CD4-positive, alpha-beta memory T cell (primary cell): ENCODE data around the gene XKR7. TPM values are rescaled to one million over a fixed set of nuclear protein-coding genes. Genes with fewer than 3 reads are reported as not detected.

ENCODE experiments used
- CTCF ChIA-PET: fragments of 350-600 bp; sonication (Branson Sonifier 250); formaldehyde crosslinking; loops from one replicate; lab custom pipeline; 2021; ENCODE audit warnings: inconsistent platforms; ENCODE audit not compliant: partially characterized antibody; lab: Charles Lee
- POLR2A ChIA-PET: fragments of 350-600 bp; sonication (Branson Sonifier 250); formaldehyde crosslinking; loops from one replicate; lab custom pipeline; 2021; ENCODE audit not compliant: partially characterized antibody; lab: Charles Lee
- DNase-seq, 5 donors: peaks; one replicate each; pipeline versions ENCODE4 v3.0.0 to v3.0.0-alpha.2; 2020 to 2022; ENCODE audit warnings: mixed read lengths in 1 of 5
- H3K27ac ChIP-seq: one replicate; pipeline ENCODE4 v1.7.0; 2013; ENCODE audit warnings: low read depth, low read length
- H3K27me3 ChIP-seq: 2 replicates; pipeline ENCODE4 v1.7.0; 2013; ENCODE audit warnings: mild to moderate bottlenecking, low read length, moderate library complexity; ENCODE audit not compliant: insufficient read depth
- H3K36me3 ChIP-seq: 2 replicates; pipeline ENCODE4 v1.7.0; 2013; ENCODE audit warnings: mild to moderate bottlenecking, low read length, moderate library complexity; ENCODE audit not compliant: insufficient read depth
- H3K4me1 ChIP-seq: 2 replicates; pipeline ENCODE4 v1.7.0; 2013; ENCODE audit warnings: mild to moderate bottlenecking, low read length, moderate library complexity; ENCODE audit not compliant: insufficient read depth
- H3K4me3 ChIP-seq, 2 donors: one replicate each; pipeline ENCODE4 v1.7.0; 2013; ENCODE audit warnings: low read length in 2 of 2, mild to moderate bottlenecking in 1 of 2
- H3K9me3 ChIP-seq, 2 donors: one replicate each; pipeline ENCODE4 v1.7.0; 2013; ENCODE audit warnings: low read length in 2 of 2, control low read depth in 1 of 2; ENCODE audit not compliant: control insufficient read depth in 1 of 2
- H3K27ac Mint-ChIP-seq, 7 donors: one replicate each; pipeline ENCODE4 v1.8.0; 2020 to 2021; ENCODE audit warnings: mixed read lengths in 7 of 7, mild to moderate bottlenecking in 6 of 7, inconsistent platforms in 3 of 7, moderate library complexity in 3 of 7
- H3K27me3 Mint-ChIP-seq, 2 donors: one replicate each; pipeline ENCODE4 v1.8.0; 2020 to 2021; ENCODE audit warnings: mixed read lengths in 2 of 2
- H3K36me3 Mint-ChIP-seq, 2 donors: one replicate each; pipeline ENCODE4 v1.8.0; 2020 to 2021; ENCODE audit warnings: mixed read lengths in 2 of 2, inconsistent platforms in 1 of 2, mild to moderate bottlenecking in 1 of 2
- H3K4me1 Mint-ChIP-seq, 4 donors: one replicate each; pipeline ENCODE4 v1.8.0; 2020 to 2021; ENCODE audit warnings: mixed read lengths in 4 of 4, mild to moderate bottlenecking in 1 of 4
- H3K4me3 Mint-ChIP-seq, 8 donors: one replicate each; pipeline ENCODE4 v1.8.0; 2020 to 2021; ENCODE audit warnings: mixed read lengths in 8 of 8, mild to moderate bottlenecking in 7 of 8, moderate library complexity in 6 of 8, inconsistent platforms in 3 of 8
- H3K9me3 Mint-ChIP-seq, 8 donors: one replicate each; pipeline ENCODE4 v1.8.0; 2020 to 2021; ENCODE audit warnings: mixed read lengths in 8 of 8, mild to moderate bottlenecking in 5 of 8, inconsistent platforms in 3 of 8, moderate library complexity in 1 of 8
- intact Hi-C: fragments of 100-400 bp; cut with micrococcal nuclease; formaldehyde crosslinking; loops from one replicate; pipeline ENCODE4 v1.15.1; 2023
- polyA plus RNA-seq, 2 donors: library from polyadenylated mRNA; unstranded; fragments of 300-500 nt; fragmentation: Illumina TruSeq; gene quantifications; one replicate each; pipeline ENCODE4 v1.2.3, GENCODE V29; 2021
- total RNA-seq, 2 experiments: library from RNA; stranded (reverse); gene quantifications; one replicate each; pipeline ENCODE4 v1.2.3, GENCODE V29; 2021

XKR7 gene
- total and polyA plus RNA-seq, 4 experiments from 2014 or later, result not detected

DNA sequence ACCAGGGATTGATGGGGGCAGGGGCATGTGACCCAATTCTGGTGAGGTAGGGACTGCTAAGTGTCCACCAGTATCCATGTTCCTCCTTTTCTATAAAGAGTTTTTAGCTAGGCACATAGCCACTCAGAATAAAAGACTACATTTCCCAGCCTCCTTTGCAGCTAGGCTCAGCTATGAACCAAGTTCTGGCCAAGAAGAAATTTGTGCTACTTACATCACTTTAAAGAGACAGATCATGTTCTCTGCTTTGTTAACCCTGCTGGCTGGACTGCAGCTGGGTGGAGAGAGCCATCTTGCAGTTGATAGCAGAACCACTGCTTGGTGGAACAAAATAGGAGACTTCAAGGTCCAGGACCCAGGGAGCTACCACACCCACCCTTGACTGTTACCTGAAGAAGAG, 37.0 kb downstream of the XKR7 start:
- H3K4me1 ChIP-seq, result no peaks in the 10 kb centered on the region
- no peak overlapping the region for H3K4me3 Mint-ChIP-seq
- POLR2A ChIA-PET, result no interaction called here
- H3K4me3 ChIP-seq, result no peak overlapping the region
- no peaks in the 10 kb centered on the region for H3K27me3 ChIP-seq
- no peaks in the 10 kb centered on the region for H3K36me3 ChIP-seq
- intact Hi-C loops, result no loop called here
- DNase-seq, result no peak
- H3K27ac ChIP-seq, result no peak overlapping the region
- H3K27ac Mint-ChIP-seq, result no peak overlapping the region
- H3K9me3 Mint-ChIP-seq, result no peaks in the 10 kb centered on the region
- no peaks in the 10 kb centered on the region for H3K9me3 ChIP-seq
- no peaks in the 10 kb centered on the region for H3K4me1 Mint-ChIP-seq
- CTCF ChIA-PET, result no interaction called here
- no peaks in the 10 kb centered on the region for H3K36me3 Mint-ChIP-seq
- peaks cover 0 to 2% of the 10 kb centered on the region in 2 donors for H3K27me3 Mint-ChIP-seq

DNA sequence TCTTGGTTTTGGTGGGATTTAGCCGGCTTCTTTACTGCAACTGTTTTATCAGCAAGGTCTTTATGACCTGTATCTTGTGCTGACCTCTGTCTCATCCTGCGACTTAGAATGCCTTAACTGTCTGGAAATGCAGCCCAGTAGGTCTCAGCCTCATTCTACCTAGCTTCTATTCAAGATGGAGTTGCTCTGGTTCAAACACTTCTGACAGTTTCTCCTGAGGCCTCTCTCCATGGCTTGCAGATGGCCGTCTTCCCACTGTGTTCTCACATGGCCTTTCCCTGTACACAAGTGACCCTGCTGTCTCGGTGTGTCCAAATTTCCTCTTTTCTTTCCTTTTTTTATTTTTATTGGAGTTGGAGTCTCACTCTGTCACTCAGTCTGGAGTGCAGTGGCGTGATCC, 38.1 kb downstream of the XKR7 start:
- no peaks in the 10 kb centered on the region for H3K36me3 Mint-ChIP-seq
- ChIA-PET POLR2A (no interaction called here), CTCF (no interaction called here)
- H3K9me3 ChIP-seq, result no peaks in the 10 kb centered on the region
- H3K4me3 Mint-ChIP-seq, result no peak overlapping the region
- H3K27me3 ChIP-seq, result no peaks in the 10 kb centered on the region
- peaks cover 2 to 7% of the 10 kb centered on the region in 2 donors for H3K27me3 Mint-ChIP-seq
- no peaks in the 10 kb centered on the region for H3K4me1 Mint-ChIP-seq
- no peak overlapping the region for H3K4me3 ChIP-seq
- no peak for DNase-seq
- no peak overlapping the region for H3K27ac Mint-ChIP-seq
- intact Hi-C loops, result no loop called here
- H3K36me3 ChIP-seq, result no peaks in the 10 kb centered on the region
- H3K9me3 Mint-ChIP-seq, result no peaks in the 10 kb centered on the region
- H3K27ac ChIP-seq, result no peak overlapping the region
- no peaks in the 10 kb centered on the region for H3K4me1 ChIP-seq

DNA sequence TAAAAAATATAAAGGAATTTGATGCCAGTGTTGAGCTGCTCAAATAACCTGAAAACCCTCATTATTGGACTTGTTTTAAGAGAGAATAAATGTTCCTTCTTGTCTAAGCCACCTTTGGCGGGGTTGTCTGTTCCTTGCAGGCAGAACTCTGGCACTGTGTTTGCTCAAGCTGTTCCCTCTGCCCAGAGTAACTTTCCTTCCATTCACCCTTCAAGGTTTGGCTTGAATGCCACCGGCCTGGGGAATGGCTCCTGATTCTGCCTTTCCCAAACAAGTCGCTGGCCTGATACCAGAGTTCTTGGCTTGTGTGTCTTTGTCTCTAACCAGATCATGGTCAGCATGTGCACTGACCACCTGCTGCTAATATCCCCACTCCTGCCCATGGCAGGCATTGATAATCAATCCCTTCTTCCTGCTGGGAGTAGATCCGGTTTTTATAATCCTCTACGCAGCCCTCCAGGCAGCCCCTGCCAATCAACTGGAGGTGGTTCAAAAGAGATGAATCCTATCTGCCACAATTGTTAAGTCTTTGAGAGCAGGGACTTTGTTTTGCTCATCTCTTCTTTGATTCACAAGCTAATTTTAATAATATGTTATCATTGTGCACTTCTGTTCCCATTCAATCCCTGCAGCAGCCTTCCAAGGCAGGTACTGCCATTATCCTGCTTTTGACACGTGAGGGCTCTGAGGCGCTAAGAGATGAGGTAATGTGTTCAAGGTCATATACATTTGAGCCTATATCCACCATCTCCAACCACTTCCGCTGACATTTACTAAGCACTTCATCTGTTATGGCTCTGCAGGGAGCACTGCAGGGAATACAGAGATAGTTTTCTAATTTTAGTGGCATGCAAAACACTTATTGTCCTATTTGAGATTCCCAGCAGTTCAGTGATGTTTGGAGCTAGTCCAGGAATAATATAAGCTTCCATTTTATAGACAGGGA, 39.2 kb downstream of the XKR7 start:
- H3K36me3 Mint-ChIP-seq, result no peaks in the 10 kb centered on the region
- H3K4me3 ChIP-seq, result no peak overlapping the region
- CTCF ChIA-PET, result interaction anchor here (1.0 to 1.8 kb wide), 2 partner anchors 10 to 23 kb away, joined by 4 to 10 read pairs; no protein-coding TSS in a partner anchor
- H3K27ac Mint-ChIP-seq, result no peak overlapping the region
- intact Hi-C loops, result no loop called here
- H3K9me3 Mint-ChIP-seq, result no peaks in the 10 kb centered on the region
- no peaks in the 10 kb centered on the region for H3K4me1 ChIP-seq
- POLR2A ChIA-PET, result no interaction called here
- H3K36me3 ChIP-seq, result no peaks in the 10 kb centered on the region
- H3K27ac ChIP-seq, result no peak overlapping the region
- H3K9me3 ChIP-seq, result no peaks in the 10 kb centered on the region
- no peaks in the 10 kb centered on the region for H3K4me1 Mint-ChIP-seq
- H3K27me3 Mint-ChIP-seq, result peaks cover 4 to 11% of the 10 kb centered on the region in 2 donors
- H3K4me3 Mint-ChIP-seq, result no peak overlapping the region
- no peaks in the 10 kb centered on the region for H3K27me3 ChIP-seq
- DNase-seq, result no peak

DNA sequence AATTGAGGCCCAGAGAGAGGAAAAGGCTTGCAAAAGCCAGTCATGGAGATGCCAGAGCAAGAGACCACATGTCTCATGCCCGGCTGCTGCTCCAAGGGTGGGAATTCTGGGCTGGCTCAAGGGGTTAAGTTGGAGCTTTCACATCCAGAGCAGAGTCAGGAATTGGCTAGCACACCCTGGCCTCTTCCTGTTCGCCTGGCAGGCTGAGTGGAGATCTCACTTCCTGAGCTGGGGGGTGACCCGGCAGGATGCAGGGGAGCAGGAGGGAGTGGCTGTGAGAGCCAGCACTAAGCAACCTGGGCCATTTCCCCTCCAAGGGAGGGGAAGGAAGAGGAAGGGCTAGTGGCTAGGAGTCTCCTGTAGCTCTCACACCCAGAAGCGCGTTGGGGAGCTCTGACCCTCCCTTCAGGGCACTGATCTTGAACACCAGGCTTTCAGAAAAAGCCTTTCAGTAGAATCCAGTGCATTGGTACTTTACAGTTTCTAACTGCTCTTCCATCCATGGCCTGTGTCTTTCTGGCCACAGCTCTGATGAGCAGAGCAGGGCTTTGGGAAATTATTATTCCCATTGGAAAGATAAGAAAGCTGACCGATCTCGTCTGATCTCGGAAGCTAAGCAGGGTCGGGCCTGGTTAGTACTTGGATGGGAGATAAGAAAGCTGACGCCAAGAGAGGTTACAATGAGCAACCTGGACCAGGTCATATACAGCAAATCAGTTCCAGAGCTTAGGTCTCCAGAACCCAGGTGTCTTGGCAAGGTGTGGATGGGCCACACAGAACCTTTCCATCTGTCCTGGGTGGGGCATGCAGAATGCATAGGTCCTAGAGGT, 40.1 kb downstream of the XKR7 start:
- H3K4me3 Mint-ChIP-seq, result no peak overlapping the region
- CTCF ChIA-PET, result interaction anchor here (0.6 to 1.8 kb wide), 3 partner anchors 10 to 812 kb away, joined by 3 to 10 read pairs (median 4); partner anchors contain the start of gene MAPRE1
- Histone ChIP-seq H3K4me1 (no peaks in the 10 kb centered on the region), H3K9me3 (no peaks in the 10 kb centered on the region), H3K36me3 (no peaks in the 10 kb centered on the region), H3K27me3 (no peaks in the 10 kb centered on the region), H3K27ac (no peak overlapping the region), H3K4me3 (no peak overlapping the region)
- intact Hi-C loops, result no loop called here
- no peaks in the 10 kb centered on the region for H3K9me3 Mint-ChIP-seq
- POLR2A ChIA-PET, result no interaction called here
- peaks cover 4 to 11% of the 10 kb centered on the region in 2 donors for H3K27me3 Mint-ChIP-seq
- H3K4me1 Mint-ChIP-seq, result no peaks in the 10 kb centered on the region
- no peak overlapping the region for H3K27ac Mint-ChIP-seq
- no peak for DNase-seq
- no peaks in the 10 kb centered on the region for H3K36me3 Mint-ChIP-seq

GRCh38 chr20:32009564-32009963, 41.6 kb downstream of the XKR7 start:
- Histone ChIP-seq H3K4me3 (no peak overlapping the region), H3K27me3 (no peaks in the 10 kb centered on the region), H3K36me3 (no peaks in the 10 kb centered on the region), H3K4me1 (no peaks in the 10 kb centered on the region), H3K27ac (no peak overlapping the region), H3K9me3 (no peaks in the 10 kb centered on the region)
- Mint-ChIP-seq H3K4me1 (no peaks in the 10 kb centered on the region), H3K9me3 (no peaks in the 10 kb centered on the region), H3K36me3 (no peaks in the 10 kb centered on the region), H3K27ac (no peak overlapping the region), H3K4me3 (no peak overlapping the region), H3K27me3 (peaks cover 4 to 14% of the 10 kb centered on the region in 2 donors)
- DNase-seq, result no peak
- CTCF ChIA-PET, result no interaction called here
- intact Hi-C loops, result no loop called here
- POLR2A ChIA-PET, result no interaction called here

GRCh38 chr20:32010101-32010500, 42.1 kb downstream of the XKR7 start, which contains the start of gene CCM2L:
Gene CCM2L, plus strand, starts transcription at chr20:32010438. Its CDS starts 17 bp downstream, at chr20:32010455.
- Histone ChIP-seq H3K27ac (no peak within 1 kb of the TSS), H3K9me3 (no peaks in the 10 kb centered on the region), H3K4me1 (no peaks in the 10 kb centered on the region), H3K36me3 (no peaks in the 10 kb centered on the region), H3K27me3 (no peaks in the 10 kb centered on the region), H3K4me3 (no peak within 1 kb of the TSS)
- H3K9me3 Mint-ChIP-seq, result no peaks in the 10 kb centered on the region
- H3K4me1 Mint-ChIP-seq, result no peaks in the 10 kb centered on the region
- H3K27ac Mint-ChIP-seq, result no peak within 1 kb of the TSS
- POLR2A ChIA-PET, result no interaction called here
- DNase-seq, result no peak
- intact Hi-C loops, result no loop called here
- no peaks in the 10 kb centered on the region for H3K36me3 Mint-ChIP-seq
- no peak within 1 kb of the TSS for H3K4me3 Mint-ChIP-seq
- peaks cover 5 to 18% of the 10 kb centered on the region in 2 donors for H3K27me3 Mint-ChIP-seq
- CTCF ChIA-PET, result interaction anchor here (1.0 kb wide), 1 partner anchor 22 kb away, joined by 3 read pairs; no protein-coding TSS in a partner anchor

DNA sequence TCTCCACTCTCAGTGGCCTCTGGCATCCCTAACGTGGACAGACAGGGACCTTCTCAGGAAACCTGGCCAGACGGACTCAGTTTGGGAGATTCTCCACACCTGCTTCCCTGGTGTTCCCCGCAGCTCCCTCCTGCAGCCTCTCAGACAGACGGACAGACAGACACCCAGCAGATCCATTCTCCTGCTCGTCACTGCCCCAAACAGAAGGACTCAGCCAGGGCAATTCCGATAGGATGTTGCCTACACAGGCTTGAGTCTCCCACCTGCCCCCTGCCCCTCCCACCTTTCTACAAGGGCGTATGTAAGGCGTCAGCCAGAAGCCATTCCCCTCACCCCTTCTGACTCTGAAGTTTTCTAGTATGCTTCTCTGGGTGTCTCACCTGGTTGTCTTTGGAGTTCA, 42.7 kb downstream of the XKR7 start:
- Histone ChIP-seq H3K27me3 (no peaks in the 10 kb centered on the region), H3K9me3 (no peaks in the 10 kb centered on the region), H3K27ac (no peak overlapping the region), H3K4me3 (no peak overlapping the region), H3K36me3 (no peaks in the 10 kb centered on the region), H3K4me1 (no peaks in the 10 kb centered on the region)
- POLR2A ChIA-PET, result no interaction called here
- H3K4me3 Mint-ChIP-seq, result no peak overlapping the region
- no peak for DNase-seq
- H3K27me3 Mint-ChIP-seq, result peaks cover 11 to 24% of the 10 kb centered on the region in 2 donors
- H3K36me3 Mint-ChIP-seq, result no peaks in the 10 kb centered on the region
- H3K27ac Mint-ChIP-seq, result no peak overlapping the region
- intact Hi-C loops, result no loop called here
- CTCF ChIA-PET, result interaction anchor here (1.0 kb wide), 1 partner anchor 21 kb away, joined by 3 read pairs; no protein-coding TSS in a partner anchor
- H3K9me3 Mint-ChIP-seq, result no peaks in the 10 kb centered on the region
- H3K4me1 Mint-ChIP-seq, result no peaks in the 10 kb centered on the region
